Hematopoietic multipotent progenitor cell treated with erythropoietin and hydrocortisone succinate and interleukin-3 and kit ligand, for 4 days (in vitro differentiated cells): ENCODE measurements around the gene OSM.
A peak's percentile ranks its signal among the peaks of the same experiment; 100 is the strongest.

Experiments
- DNase-seq: peaks from one replicate; pipeline ENCODE4 v3.0.0-alpha.2; 2015

The OSM gene

GRCh38 chr22:30266445-30267381 lies at the start of gene OSM:
Gene OSM (minus strand): TSS chr22:30266851. CDS start chr22:30266799, 52 bp downstream.
- DNase-seq: peak; percentile 99

- DNase-seq: no peak
Observed at GRCh38 chr22:30315962-30316576, 49.4 kb upstream of the OSM start.

- peak; percentile 42 for DNase-seq
Observed at GRCh38 chr22:30314915-30315314, 48.3 kb upstream of the OSM start.

GRCh38 chr22:30313527-30314363 lies 47.1 kb upstream of the OSM start:
- DNase-seq: no peak

- DNase-seq: no peak
Observed at GRCh38 chr22:30312053-30312452, 45.4 kb upstream of the OSM start.

- DNase-seq: no peak
Observed at GRCh38 chr22:30310881-30311771, 44.5 kb upstream of the OSM start.

- peak; percentile 64 for DNase-seq
Observed at GRCh38 chr22:30309951-30310741, 43.5 kb upstream of the OSM start.

- DNase-seq: peak; percentile 34
Observed at GRCh38 chr22:30308518-30309230, 42.0 kb upstream of the OSM start.

GRCh38 chr22:30308093-30308492 lies 41.4 kb upstream of the OSM start:
- DNase-seq: no peak

GRCh38 chr22:30307041-30307574 lies 40.5 kb upstream of the OSM start:
- no peak for DNase-seq

- no peak for DNase-seq
Observed at GRCh38 chr22:30306627-30307011, 40.0 kb upstream of the OSM start.

- DNase-seq: peak; percentile 93
Observed at GRCh38 chr22:30305906-30306626, 39.4 kb upstream of the OSM start.

GRCh38 chr22:30305519-30305905 lies 38.9 kb upstream of the OSM start:
- peak; percentile 93 for DNase-seq

GRCh38 chr22:30304495-30305244 lies 38.0 kb upstream of the OSM start:
- peak; percentile 44 for DNase-seq

- no peak for DNase-seq
Observed at GRCh38 chr22:30302810-30303138, 36.1 kb upstream of the OSM start.

GRCh38 chr22:30301995-30302809 lies 35.6 kb upstream of the OSM start:
- DNase-seq: peak; percentile 92

GRCh38 chr22:30299322-30299721 lies 32.7 kb upstream of the OSM start:
- no peak for DNase-seq
